GM12878 (cell line): ENCODE data around the gene IFNL1. TPM values are rescaled to one million over a fixed set of nuclear protein-coding genes. Genes with fewer than 3 reads are reported as not detected.

Source experiments
- ATAC-seq: fragments of 200-7000 bp; cut with Tn5 transposase; 3 replicates; pipeline ENCODE4 v1.9.1; 2020; ENCODE audit warnings: mild to moderate bottlenecking, moderate library complexity
- BruUV-seq: library from RNA; stranded (reverse); fragments of 400-500 nt; replicated peaks from 2 replicates; lab custom pipeline; 2021; lab: Mats Ljungman, UMichigan
- CTCF ChIA-PET: fragments of 300-600 bp; sonication (Branson Sonifier 250); formaldehyde crosslinking; extraction: SDS; loops from one replicate; lab custom pipeline; 2021; ENCODE audit warnings: inconsistent platforms; lab: Yijun Ruan, JAX
- POLR2A ChIA-PET: fragments of 350-600 bp; formaldehyde crosslinking; extraction: SDS; loops from one replicate; lab custom pipeline; 2021; ENCODE audit warnings: inconsistent platforms; lab: Charles Lee
- RAD21 ChIA-PET: fragments of 300-600 bp; sonication (Branson Sonifier 250); formaldehyde crosslinking; loops from one replicate; lab custom pipeline; 2023; ENCODE audit warnings: antibody characterized with exemption; ENCODE audit not compliant: unreplicated experiment; lab: Charles Lee
- SMC1A ChIA-PET: fragments of 300-600 bp; sonication (Branson Sonifier 250); formaldehyde crosslinking; loops from one replicate; lab custom pipeline; 2023; ENCODE audit not compliant: unreplicated experiment, uncharacterized antibody; lab: Charles Lee
- DNase-seq: peaks from one replicate; pipeline ENCODE4 v3.0.0-alpha.2; 2011; ENCODE audit warnings: low read depth, low spot score
- FAIRE-seq: peaks from 3 replicates; lab custom pipeline; 2011; peaks lifted over from hg19 to GRCh38; lab: Jason Lieb, UNC
- H2AFZ ChIP-seq: 2 replicates; pipeline ENCODE4 v1.6.0; 2011; ENCODE audit warnings: low read depth, low read length, control low read depth; ENCODE audit not compliant: control insufficient read depth
- H3K27ac ChIP-seq: 2 replicates; pipeline ENCODE4 v1.5.1; 2011; ENCODE audit warnings: control low read depth; ENCODE audit not compliant: control insufficient read depth, insufficient read depth
- H3K27me3 ChIP-seq, 2 experiments: replicated peaks in 1 of 2; 2 replicates each; pipeline versions ENCODE4 v1.6.0 to v1.6.1; 2011; ENCODE audit warnings: low read length in 1 of 2; ENCODE audit not compliant: control insufficient read depth in 2 of 2, insufficient read depth in 2 of 2
- H3K36me3 ChIP-seq, 2 experiments: 2 replicates each; pipeline ENCODE4 v1.5.1; 2011; ENCODE audit warnings: low read length in 1 of 2; ENCODE audit not compliant: control insufficient read depth in 2 of 2, insufficient read depth in 2 of 2
- H3K4me1 ChIP-seq: 2 replicates; pipeline ENCODE4 v1.6.1; 2011; ENCODE audit warnings: mild to moderate bottlenecking, low read length, moderate library complexity, mixed read lengths; ENCODE audit not compliant: control insufficient read depth, insufficient read depth
- H3K4me2 ChIP-seq: 2 replicates; pipeline ENCODE4 v1.6.0; 2011; ENCODE audit warnings: control low read depth; ENCODE audit not compliant: control insufficient read depth, insufficient read depth
- H3K4me3 ChIP-seq: fragments of 200-600 bp; sonication (generic); 2 replicates; pipeline ENCODE4 v1.5.1; 2016
- H3K79me2 ChIP-seq: 2 replicates; pipeline ENCODE4 v1.6.0; 2011; ENCODE audit warnings: low read length; ENCODE audit not compliant: control insufficient read depth, insufficient read depth
- H3K9ac ChIP-seq: 2 replicates; pipeline ENCODE4 v1.8.0; 2011; ENCODE audit warnings: low read length, control low read depth, mixed read lengths; ENCODE audit not compliant: control insufficient read depth, insufficient read depth
- H3K9me3 ChIP-seq: replicated peaks from 3 replicates; pipeline ENCODE4 v1.5.1; 2011; ENCODE audit warnings: mild to moderate bottlenecking, low read length; ENCODE audit not compliant: control insufficient read depth, insufficient read depth
- H4K20me1 ChIP-seq: 2 replicates; pipeline ENCODE4 v1.6.0; 2011; ENCODE audit not compliant: control insufficient read depth, insufficient read depth
- HCFC1 ChIP-seq: fragments of 150-350 bp; IDR thresholded peaks from 2 replicates; pipeline ENCODE4 v1.6.1; 2014; ENCODE audit warnings: low read length
- NR2C2 ChIP-seq: IDR thresholded peaks from 2 replicates; pipeline ENCODE4 v1.6.1; 2011; ENCODE audit warnings: borderline replicate concordance, low read depth; ENCODE audit not compliant: control insufficient read depth, insufficient read length
- RELA ChIP-seq: fragments of 450-650 bp; IDR thresholded peaks from 2 replicates; pipeline ENCODE4 v1.8.0; 2014; ENCODE audit warnings: borderline replicate concordance; ENCODE audit not compliant: partially characterized antibody
- WGBS: methylation state at CpG from one replicate; pipeline ENCODE4 v1.1.6; 2016; ENCODE audit warnings: low lambda C conversion rate; ENCODE audit not compliant: insufficient replicate concordance, insufficient coverage; ENCODE audit errors: missing lambda C conversion rate; 5-methylcytosine and 5-hydroxymethylcytosine counted together
- in situ Hi-C: fragments of 300-500 bp; cut with MboI; formaldehyde crosslinking; loops from 9 replicates; pipeline ENCODE4 v1.14.3; 2018; ENCODE audit warnings: mixed read lengths
- intact Hi-C: fragments of 100-400 bp; cut with micrococcal nuclease; formaldehyde crosslinking; loops from one replicate; pipeline ENCODE4 v1.14.2; 2022; ENCODE audit not compliant: unreplicated experiment
- polyA plus RNA-seq, 11 experiments: library from polyadenylated mRNA; depleted of rRNA in 4 of 11; unstranded in 6 of 11; stranded (reverse) in 5 of 11; fragments of >200 nt; fragmentation: Nextera tagmentation in 4 of 11; fragmentation: Illumina TruSeq in 1 of 11; extraction: Ambion mirVana in 4 of 11; extraction: Trizol in 1 of 11; gene quantifications; 1 replicate in 1 of 11; 2 replicates in 10 of 11; pipeline versions ENCODE4 v1.2.1 to v1.2.3, GENCODE V29; 2011 to 2016; ENCODE audit warnings: inconsistent platforms in 2 of 11, missing spikeins in 2 of 11, low read depth in 1 of 11
- total RNA-seq, 4 experiments: library from RNA; depleted of rRNA in 3 of 4; stranded (reverse); fragments of >200 nt in 3 of 4; fragmentation: Illumina TruSeq in 1 of 4; extraction: Trizol in 1 of 4; gene quantifications; 2 replicates each; pipeline versions ENCODE4 v1.2.1 to v1.2.3, GENCODE V29; 2013 to 2021
- TF ChIP-seq, protein P1 (sequence below): fragments of 450-650 bp; IDR thresholded peaks from 2 replicates; pipeline ENCODE4 v1.6.1; 2017; ENCODE audit warnings: mild to moderate bottlenecking

Gene IFNL1
- total and polyA plus RNA-seq, 10 of the 15 experiments (the other 5 are each of a cell fraction or from before 2014, with no cell fraction given): not detected

DNA sequence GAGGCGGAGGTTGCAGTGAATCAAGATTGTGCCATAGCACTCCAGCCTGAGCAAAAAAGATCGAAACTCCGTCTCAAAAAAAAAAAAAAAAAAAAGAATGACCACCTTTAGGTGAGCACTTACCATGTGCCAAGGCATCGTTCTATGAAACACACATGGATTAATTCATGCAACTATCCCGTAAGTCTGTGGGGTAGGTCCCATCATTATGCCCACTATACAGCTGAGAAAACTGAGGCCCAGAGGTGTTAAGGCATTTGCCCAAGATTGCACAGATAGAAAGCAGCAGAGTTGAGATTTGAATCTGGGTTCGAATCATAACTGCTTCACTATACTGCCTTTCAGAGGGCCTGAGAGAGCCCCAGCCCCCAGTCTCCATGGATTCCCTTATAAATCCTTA lies 37.3 kb downstream of the IFNL1 start:
- Histone ChIP-seq H3K4me3 (no peak overlapping the region), H3K27me3 (no peaks in the 10 kb centered on the region), H3K79me2 (peaks cover 17% of the 10 kb centered on the region), H4K20me1 (no peaks in the 10 kb centered on the region), H2AFZ (no peak overlapping the region), H3K36me3 (peaks cover 0 to 6% of the 10 kb centered on the region in 2 experiments; a peak in 1 of 4 replicates), H3K4me2 (no peak overlapping the region), H3K27ac (no peak overlapping the region), H3K9me3 (no peaks in the 10 kb centered on the region), H3K4me1 (peaks cover 14% of the 10 kb centered on the region), H3K9ac (no peak overlapping the region)
- FAIRE-seq (no peak), ATAC-seq (no peak), DNase-seq (no peak)
- in situ Hi-C loops (no loop called here), intact Hi-C loops (no loop called here)
- ChIA-PET RAD21 (interaction anchor here (1.4 kb wide), 1 partner anchor 78 kb away, joined by 3 read pairs; no protein-coding TSS in a partner anchor), CTCF (interaction anchor here (1.2 kb wide), 1 partner anchor 13 kb away, joined by 4 read pairs; no protein-coding TSS in a partner anchor), SMC1A (interaction anchor here (2.9 kb wide), 1 partner anchor 211 kb away, joined by 8 read pairs; no protein-coding TSS in a partner anchor), POLR2A (interaction anchor here (2.8 kb wide), 1 partner anchor 64 kb away, joined by 9 read pairs; no protein-coding TSS in a partner anchor)
- no TSS peak for BruUV-seq
- TF ChIP-seq HCFC1 (no peak), RELA (no peak), NR2C2 (no peak)
- TF ChIP-seq, protein P1, sequence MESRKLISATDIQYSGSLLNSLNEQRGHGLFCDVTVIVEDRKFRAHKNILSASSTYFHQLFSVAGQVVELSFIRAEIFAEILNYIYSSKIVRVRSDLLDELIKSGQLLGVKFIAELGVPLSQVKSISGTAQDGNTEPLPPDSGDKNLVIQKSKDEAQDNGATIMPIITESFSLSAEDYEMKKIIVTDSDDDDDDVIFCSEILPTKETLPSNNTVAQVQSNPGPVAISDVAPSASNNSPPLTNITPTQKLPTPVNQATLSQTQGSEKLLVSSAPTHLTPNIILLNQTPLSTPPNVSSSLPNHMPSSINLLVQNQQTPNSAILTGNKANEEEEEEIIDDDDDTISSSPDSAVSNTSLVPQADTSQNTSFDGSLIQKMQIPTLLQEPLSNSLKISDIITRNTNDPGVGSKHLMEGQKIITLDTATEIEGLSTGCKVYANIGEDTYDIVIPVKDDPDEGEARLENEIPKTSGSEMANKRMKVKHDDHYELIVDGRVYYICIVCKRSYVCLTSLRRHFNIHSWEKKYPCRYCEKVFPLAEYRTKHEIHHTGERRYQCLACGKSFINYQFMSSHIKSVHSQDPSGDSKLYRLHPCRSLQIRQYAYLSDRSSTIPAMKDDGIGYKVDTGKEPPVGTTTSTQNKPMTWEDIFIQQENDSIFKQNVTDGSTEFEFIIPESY: no peak
- TF ChIP-seq, all 136 proteins: peak for 0
- 76% methylated on average over 5 of the region's 6 CpGs for WGBS
